HG03575 (cell line): Measurements from ENCODE around the gene C20orf96.

Experiments
- ATAC-seq: cut with Tn5 transposase; IDR thresholded peaks from one replicate; pipeline ENCODE4 v1.9.1; 2021; ENCODE audit not compliant: unreplicated experiment, insufficient number of reproducible peaks, low FRiP score; ENCODE audit errors: extremely low read depth

C20orf96 gene

DNA sequence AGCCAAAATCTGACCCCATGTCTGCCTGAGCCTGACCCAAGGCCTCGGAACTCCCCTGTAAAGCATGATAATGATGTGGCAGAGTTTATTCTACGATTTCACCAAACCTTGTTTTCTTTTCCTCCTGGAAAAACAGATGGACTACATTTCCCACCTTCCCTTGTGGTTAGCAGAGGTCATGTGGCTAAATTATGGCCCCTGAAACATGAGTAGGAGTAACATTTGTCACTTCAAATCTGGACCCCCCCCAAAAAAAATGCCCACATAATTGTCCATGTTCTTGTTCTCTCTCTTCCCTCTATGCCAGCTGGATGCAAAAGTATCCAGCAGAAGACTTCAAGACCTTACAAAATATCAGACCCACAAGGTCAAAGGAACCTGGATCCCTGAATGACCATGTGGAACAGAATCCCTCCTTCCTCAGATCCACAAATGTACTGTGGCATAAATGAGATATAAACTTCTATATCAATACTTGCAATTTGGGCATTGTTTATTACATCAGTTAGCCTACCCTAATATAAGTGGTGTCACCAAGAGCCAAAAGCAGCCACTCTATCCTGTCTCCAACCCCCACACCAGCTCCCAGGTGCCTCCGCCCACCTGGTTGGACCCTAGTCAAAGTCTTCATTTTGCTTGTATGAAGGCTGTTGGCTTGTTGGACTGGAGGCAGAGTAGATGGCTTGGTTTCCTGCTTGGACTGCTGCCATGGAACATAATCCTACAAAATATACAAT is 1.4 kb downstream of the C20orf96 start:
- no peak for ATAC-seq

DNA sequence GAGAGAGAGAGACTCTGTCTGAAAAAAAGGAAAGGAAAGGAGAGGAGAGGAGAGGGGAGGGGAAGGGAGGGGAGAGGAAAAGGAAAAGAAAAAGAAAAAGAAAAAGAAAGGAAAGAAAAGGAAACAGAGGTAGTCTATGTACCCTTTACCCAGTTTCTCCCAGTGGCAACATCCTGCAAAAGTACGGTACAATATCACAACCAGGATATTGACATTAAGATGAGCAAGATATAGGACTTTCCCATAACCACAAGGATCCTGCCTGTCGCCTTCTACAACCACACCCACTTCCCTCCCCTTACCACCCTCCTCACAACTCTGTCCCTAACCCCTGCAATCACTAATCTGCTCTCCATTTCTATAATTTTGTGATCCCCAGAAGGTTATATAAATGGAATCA is 4.0 kb downstream of the C20orf96 start:
- ATAC-seq, result no peak

DNA sequence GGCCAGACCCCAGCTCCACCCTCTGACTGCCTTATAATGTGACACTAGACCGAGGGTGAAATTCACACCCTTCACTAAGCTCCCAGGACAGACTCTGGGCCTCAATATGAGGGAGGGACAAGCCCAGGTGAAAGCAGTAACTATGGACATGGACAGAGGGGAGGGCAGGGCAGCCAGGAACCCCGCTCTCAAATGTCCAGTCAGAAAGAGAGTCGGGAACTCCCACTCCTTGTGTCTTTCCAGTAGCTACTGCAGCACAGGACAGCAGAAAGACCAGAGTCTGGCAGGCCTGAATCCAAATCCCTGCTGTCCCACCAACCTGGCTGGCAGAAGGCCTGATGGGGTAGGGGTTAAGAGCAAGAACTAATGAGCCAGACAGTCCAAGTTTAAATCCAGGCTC is 6.4 kb downstream of the C20orf96 start:
- no peak for ATAC-seq

DNA sequence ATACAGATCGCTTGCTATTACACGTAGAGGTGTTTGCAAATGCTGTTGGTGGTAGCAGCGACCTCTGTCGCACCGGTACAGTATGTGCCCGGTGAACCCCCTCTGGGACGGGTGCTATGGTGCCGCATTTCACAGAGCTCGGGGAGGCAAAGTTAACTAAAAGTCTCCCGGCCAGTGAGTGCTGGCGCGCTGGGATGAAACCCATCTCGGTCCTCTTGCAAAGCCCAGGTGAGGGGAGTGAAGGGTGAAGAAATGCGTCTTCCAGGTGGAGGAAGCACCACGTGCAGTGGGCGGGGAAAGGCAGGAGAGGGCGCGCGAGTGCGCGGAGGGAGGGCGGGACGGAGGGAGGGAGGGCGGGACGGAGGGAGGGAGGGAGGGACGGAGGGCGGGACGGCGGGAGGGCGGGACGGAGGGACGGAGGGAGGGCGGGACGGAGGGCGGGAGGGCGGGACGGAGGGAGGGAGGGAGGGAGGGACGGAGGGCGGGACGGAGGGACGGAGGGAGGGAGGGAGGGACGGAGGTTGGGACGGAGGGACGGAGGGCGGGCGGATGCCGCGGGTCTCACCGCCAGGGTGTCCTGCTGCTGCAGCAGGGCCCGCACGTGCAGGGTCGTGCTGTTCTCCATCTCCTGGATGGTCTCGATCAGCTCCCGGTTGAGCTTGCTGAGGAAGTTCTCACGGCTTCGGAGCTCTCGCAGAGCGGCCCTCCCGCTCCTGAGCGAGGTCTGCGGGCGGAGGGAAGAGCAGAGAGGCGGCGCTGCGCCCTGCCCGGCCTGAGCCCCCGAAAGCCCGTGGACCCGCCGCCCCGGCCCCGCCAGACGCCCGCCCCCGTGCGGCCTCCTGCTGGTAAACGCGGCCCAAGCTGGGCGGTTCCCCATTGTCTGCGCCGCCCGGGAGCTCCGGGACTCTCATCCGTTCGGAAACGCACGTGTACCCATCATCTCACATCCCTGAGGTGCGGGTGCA is 11.7 kb downstream of the C20orf96 start:
- ATAC-seq, result no peak

DNA sequence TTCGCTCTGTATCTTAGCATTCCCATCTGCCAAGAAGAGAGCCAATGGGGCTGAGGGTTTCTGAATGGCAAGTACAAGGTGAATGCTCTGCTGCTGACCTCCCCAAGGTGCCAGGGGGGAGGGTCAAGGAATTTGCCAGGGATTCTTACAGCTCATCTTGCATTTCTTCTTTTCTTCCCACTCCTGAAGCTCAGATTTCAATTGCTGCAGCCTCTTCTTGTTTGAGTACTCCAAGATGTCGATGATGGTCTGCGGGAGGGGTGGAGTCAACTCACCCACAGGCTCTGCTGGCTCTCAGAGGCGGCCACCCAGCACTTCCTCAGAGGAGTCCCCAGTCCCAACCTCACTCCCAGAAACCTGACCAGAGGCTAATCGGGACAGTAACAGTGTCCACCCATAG is 12.4 kb downstream of the C20orf96 start:
- no peak for ATAC-seq

DNA sequence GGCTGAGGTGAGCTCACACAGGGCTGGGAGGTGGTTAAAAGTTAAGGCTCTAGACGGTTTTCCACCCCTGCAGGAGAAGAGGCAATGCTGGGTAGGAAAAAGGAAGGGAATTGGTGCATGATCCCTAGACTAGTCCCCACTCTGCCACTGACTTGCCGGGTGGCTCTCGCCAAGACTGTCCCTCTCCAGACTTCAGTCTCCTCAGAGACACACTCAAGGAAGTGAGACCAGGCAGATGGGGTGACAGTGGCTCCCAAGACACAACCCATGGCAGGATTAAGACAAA is 13.1 kb downstream of the C20orf96 start:
- ATAC-seq, result no peak

DNA sequence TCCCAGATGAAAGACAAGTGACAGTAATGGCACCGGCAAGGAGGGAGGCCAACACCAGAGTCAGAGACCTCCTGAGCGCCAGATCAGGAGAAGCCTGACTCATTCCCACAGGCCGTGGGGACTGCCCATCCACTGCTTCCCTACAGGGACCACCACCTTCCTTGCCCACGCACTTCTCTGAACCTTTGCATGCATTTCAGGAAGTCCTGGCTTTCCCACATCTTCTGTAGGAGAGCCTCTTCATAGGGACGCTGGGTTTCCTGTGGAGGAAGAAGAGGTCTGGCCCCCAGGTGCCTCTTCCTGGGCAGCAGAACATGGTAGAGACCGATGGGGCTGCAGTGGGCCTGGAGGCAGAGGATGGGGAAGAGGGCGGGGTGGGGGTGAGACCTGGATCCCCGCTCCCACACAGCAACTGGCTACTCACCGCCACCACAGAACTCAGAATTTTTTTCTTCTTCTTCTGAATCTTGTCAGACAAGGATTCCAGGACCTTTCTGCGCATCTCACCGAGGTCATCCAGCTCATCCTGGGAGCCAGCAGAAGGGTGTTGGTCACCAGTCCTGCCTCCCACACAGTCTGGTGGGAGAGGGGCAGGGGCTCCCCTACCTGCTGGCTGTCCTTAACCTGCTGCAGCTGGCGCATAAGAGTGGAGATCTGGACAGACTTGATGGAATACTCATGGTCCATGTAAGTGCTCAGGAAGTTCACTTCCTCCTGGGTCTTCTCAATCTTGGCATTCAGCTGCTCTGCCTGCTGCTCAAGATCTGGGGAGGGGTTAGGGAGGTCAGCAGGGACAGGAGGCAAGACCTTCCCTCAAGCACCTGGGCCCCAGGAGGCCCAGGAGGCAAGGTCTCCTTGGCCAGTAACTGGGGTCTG is 13.7 kb downstream of the C20orf96 start:
- no peak for ATAC-seq

DNA sequence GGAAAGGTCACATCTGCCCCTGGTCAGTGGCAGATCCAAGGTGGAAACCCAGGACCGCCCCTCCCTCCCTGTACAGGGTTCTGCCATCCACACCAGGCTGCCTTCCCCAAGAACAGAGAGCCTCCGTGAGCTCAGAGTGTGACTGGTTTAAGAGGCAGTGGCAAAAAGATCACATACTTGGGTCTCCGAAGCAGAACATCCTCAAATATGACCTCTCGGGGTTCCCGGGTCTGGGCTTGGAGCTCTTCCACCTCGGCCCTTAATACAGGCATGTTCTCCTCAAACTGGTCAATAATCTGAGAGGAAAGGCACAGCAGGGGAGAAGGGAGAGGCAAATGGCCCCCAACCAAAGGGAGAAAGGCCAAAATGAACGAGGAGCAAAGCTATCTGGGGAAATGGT is 14.8 kb downstream of the C20orf96 start:
- no peak for ATAC-seq

DNA sequence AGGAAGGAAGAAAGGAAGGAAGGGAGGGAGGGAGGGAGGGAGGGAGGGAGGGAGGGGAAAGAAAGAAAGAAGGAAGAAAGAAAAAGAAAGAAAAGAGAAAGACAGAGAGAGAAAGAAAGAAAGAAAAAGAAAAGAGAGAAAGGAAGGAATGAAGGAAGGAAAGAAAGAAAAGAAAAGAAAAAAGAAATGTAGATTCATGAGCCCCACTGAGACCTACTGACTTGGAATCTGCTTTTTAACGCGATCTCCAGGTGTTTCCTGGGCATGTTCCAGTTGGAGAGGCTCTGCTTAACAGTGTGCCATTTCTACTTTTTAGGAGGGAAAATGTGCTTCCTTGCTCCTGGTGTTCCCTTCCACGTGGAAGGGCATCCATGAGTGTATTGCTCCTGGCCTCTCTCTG is 16.7 kb downstream of the C20orf96 start:
- no peak for ATAC-seq

DNA sequence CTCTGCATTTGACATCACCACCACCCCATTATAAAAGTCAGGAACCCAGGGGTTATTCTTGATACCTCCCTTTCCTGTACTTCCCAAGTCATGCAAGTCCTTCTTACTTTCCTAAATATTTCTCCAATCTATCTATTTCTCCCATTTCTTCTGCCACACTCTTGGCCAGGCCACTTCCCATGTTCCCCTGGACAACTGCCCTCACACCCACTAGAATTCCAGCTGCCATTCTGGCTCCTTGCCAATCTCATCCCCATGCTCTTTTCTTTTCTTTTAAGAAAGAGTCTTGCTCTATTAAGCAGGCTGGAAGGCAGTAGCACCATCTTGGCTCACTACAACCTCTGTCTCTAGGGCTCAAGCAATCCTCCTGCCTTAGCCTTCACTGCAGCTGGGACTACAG is 17.8 kb downstream of the C20orf96 start:
- no peak for ATAC-seq

DNA sequence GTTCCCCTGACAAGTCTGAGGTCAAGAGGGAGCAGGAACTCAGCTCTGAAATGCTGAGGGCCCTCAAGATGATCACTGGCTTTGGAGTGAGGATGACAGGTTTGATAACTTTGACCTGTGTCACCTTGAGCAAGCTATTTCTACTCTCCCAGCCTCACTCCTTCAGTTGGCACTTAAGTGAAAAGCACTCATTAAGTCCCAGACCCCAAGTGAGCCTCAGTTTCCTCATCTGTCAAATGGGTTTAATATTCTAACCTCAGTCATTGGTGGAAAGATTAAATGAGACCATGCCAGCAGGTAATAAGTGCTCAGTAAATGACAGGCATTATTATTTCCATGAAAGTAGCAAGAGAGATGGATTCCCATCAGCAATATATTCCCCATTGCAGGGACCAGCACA is 19.0 kb downstream of the C20orf96 start:
- no peak for ATAC-seq

DNA sequence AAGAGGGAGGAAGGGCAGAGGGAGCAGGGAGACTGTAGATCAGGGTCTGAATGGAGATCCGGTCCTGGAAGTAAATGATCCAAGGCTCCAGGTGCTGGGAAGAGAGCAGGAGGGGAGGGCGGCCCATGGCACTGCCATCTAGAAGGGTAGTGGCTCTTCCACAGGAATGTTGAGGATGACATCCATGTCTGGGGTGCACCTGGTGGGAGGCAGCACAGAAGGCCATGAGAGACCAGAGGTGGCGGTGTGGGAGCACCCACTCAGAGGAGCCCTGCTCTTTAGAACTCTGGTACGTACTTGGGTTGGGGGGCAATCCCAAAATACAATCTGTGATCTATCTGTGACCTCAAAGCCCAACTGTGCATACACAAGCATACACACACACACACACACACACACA is 19.5 kb downstream of the C20orf96 start:
- no peak for ATAC-seq

DNA sequence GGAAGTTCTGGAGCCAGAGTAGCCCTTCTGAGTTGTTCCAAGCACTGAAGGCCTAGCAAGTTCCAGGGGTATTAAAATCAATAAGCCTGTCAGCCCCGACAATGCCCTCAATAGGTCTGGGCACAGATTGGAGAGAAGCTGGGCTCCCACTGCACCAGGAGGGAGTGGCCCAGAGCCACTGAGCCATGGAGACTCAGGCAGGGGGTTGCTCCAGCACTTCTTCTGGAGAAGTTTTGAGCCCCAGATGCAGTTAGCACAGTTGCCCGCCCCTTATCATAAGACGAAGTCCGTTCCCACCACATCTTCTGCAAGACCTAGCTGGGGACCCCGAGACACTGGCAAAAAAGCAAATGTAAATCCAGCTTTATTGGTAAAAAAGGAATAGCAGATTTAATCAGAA is 20.0 kb downstream of the C20orf96 start:
- ATAC-seq, result no peak

DNA sequence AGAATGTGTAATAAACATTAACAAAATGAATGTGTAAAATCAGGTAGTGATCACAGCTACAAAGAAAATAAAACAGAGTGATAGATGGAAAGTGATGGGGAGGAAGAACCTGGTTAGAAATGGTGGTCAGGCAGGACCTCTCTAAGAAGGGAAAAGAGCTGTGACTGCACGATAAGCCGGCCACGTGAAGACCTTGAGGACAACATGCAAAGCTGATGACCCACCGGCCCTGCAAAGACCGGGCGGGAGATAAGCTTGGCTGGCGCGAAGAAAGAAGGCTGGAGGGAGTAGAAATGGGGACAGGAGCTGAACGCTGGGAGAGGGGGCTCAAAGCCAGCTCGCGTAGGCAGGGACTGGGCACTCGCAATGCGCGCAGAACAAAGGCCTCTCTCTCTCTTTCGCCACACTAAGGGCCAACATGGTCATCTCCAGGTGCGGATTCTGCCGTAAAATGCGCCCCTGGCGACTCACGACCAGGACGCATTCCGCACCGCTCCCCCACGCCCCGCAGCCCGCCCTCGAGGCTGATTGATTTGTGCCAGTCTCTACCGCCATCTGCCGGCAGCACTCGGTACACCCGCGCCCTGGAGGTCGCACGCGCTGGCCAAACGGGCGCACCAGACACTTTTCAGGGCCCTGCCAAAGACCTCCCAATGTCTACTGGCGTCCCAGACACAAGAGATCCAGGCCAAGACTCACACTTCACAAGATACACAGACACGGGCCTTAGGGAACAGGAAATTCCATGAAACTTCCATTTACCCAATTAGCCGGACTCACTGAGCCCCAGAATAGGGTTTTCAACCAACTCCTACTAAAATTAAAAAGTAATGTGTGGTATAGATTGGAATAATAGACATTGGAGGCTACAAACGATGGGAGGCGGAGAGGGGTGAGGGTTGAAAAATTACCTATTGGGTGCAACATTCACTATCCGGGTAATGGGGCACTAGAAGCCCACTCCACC is 23.7 kb downstream of the C20orf96 start:
- ATAC-seq, result no peak

DNA sequence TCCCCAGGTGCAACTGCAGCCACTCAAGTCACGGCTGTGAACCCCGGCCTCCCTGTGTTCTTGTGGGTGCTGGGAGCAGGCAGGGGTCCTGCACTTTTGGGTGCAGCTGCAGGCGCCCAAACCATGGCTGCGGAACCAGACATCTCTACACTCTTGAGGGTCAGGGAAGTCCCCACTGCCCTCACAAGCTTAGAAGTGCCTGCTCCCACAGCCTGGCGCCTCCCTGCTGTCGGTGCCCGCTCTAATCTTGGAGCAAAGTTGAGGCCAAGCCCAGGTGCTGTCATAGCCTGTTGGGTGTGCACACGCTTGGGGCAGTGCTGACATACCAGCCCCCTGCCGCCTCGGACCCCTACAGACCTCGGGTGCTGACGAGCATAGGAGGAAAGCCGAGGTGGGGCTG is 26.8 kb downstream of the C20orf96 start:
- ATAC-seq, result no peak

DNA sequence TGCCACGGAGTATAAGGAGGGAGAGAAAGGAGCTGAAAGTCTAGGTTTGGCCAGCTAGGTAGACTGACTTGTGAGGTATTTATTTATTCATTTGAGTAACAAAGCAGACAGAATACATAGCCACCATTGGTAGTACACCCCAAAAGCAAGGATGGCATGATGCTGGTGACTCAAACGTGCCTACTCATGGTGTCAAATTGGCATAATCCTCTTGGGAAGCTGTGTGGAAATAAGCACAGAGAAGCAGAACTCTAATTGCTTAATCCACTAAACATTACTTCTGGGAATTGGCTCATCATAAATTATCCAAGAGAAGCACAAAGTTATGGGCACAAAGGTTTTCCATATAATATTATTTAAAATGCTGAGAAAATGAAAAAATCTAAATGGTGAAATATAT is 30.6 kb downstream of the C20orf96 start:
- ATAC-seq, result no peak

DNA sequence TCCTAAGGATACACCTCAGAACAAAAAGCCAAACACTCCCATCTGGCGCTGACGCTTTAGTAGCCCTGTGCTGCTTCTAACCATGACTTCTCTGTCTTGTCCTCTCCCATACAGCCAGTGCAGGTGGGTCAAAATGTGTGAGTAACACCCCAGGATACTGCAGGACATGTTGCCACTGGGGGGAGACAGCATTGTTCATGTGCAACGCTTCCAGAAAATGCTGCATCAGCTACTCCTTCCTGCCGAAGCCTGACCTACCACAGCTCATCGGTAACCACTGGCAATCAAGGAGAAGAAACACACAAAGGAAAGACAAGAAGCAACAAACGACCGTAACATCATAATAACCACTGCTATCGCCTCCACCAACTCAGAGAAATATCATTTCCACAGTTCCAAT is 31.6 kb downstream of the C20orf96 start:
- no peak for ATAC-seq

DNA sequence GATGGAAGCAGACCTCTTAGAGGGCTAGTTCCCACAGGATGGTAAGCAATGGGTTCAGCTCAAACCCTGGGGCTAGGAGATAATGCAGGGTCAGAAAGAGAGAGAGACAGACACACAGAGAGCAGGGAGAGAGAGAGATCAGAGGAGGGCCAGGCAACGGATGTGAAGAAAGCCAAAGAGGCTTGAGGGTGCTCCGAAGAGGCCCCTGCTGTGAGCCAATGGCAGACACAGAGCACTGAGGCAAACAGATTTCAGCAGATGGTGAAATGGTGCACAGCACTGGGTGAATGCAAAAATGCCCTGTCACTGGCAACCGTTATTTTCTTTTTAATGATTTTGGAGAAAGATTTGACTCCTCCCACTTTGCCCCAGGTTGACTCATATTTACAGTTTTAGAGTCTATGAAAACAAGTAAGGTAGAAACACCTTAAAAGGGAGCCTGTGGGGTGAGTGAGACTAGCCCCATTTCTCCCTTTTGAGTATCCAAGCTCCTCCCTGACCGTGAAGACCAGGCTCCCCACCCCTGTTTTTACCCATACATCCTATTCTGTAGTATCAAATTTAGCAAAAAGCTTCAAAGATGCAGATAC is 32.2 kb downstream of the C20orf96 start:
- ATAC-seq, result no peak
